SK-N-SH treated with all-trans-retinoic acid at 6 μM for 48 hours (cell line): ENCODE data around the gene TPO.

Source experiments
- ATAC-seq: fragments of 200-7000 bp; cut with Tn5 transposase; 3 replicates; pipeline ENCODE4 v1.9.1; 2020; ENCODE audit warnings: mild to moderate bottlenecking, moderate library complexity
- ARNTL ChIP-seq: fragments of 450-650 bp; formaldehyde crosslinking; IDR thresholded peaks from 2 replicates; pipeline ENCODE4 v1.5.0; 2020; ENCODE audit warnings: low read depth, mild to moderate bottlenecking, moderate library complexity, borderline replicate concordance
- BACH2 ChIP-seq: fragments of 250-450 bp; sonication (Bioruptor Pico); IDR thresholded peaks from 2 replicates; pipeline ENCODE4 v1.9.0; 2021; ENCODE audit warnings: mild to moderate bottlenecking, borderline replicate concordance
- CREB5 ChIP-seq: fragments of 250-450 bp; sonication (Bioruptor Pico); IDR thresholded peaks from 2 replicates; pipeline ENCODE4 v1.5.1; 2020; ENCODE audit warnings: low read depth, mild to moderate bottlenecking, moderate library complexity
- CSDC2 ChIP-seq: fragments of 250-450 bp; sonication (Bioruptor Pico); IDR thresholded peaks from 2 replicates; pipeline ENCODE4 v1.5.0; 2020; ENCODE audit warnings: mild to moderate bottlenecking, moderate library complexity
- ESRRG ChIP-seq: fragments of 250-450 bp; sonication (Bioruptor Pico); IDR thresholded peaks from 2 replicates; pipeline ENCODE4 v1.6.1; 2021; ENCODE audit warnings: mild to moderate bottlenecking
- GLIS3 ChIP-seq: fragments of 250-450 bp; sonication (Bioruptor Pico); IDR thresholded peaks from 2 replicates; pipeline ENCODE4 v1.5.0; 2020; ENCODE audit warnings: mild to moderate bottlenecking, moderate library complexity
- OSR1 ChIP-seq: fragments of 250-450 bp; sonication (Bioruptor Pico); IDR thresholded peaks from 2 replicates; pipeline ENCODE4 v1.8.0; 2022; ENCODE audit warnings: moderate library complexity, mild to moderate bottlenecking, inconsistent platforms
- PATZ1 ChIP-seq: fragments of 250-450 bp; sonication (Bioruptor Pico); IDR thresholded peaks from 2 replicates; pipeline ENCODE4 v1.8.0; 2020; ENCODE audit warnings: mild to moderate bottlenecking, moderate library complexity, borderline replicate concordance
- POU6F1 ChIP-seq: fragments of 250-450 bp; sonication (Bioruptor Pico); IDR thresholded peaks from 2 replicates; pipeline ENCODE4 v1.8.0; 2021; ENCODE audit warnings: low read depth, mild to moderate bottlenecking, moderate library complexity, borderline replicate concordance
- RARB ChIP-seq: fragments of 250-450 bp; sonication (Bioruptor Pico); IDR thresholded peaks from 2 replicates; pipeline ENCODE4 v1.8.0; 2021; ENCODE audit warnings: mild to moderate bottlenecking, moderate library complexity
- SNAI2 ChIP-seq: fragments of 250-450 bp; sonication (Bioruptor Pico); IDR thresholded peaks from 2 replicates; pipeline ENCODE4 v1.5.0; 2020; ENCODE audit warnings: mild to moderate bottlenecking, moderate library complexity
- TOX ChIP-seq: fragments of 250-450 bp; sonication (Bioruptor Pico); IDR thresholded peaks from 2 replicates; pipeline ENCODE4 v1.8.0; 2021; ENCODE audit warnings: mild to moderate bottlenecking, moderate library complexity, borderline replicate concordance
- ZC3H10 ChIP-seq: fragments of 250-450 bp; sonication (Bioruptor Pico); IDR thresholded peaks from 2 replicates; pipeline ENCODE4 v1.5.1; 2021; ENCODE audit warnings: mild to moderate bottlenecking, moderate library complexity
- ZFP3 ChIP-seq: fragments of 250-450 bp; sonication (Bioruptor Pico); IDR thresholded peaks from 2 replicates; pipeline ENCODE4 v1.5.0; 2020; ENCODE audit warnings: mild to moderate bottlenecking, moderate library complexity
- ZFP30 ChIP-seq: fragments of 450-650 bp; formaldehyde crosslinking; IDR thresholded peaks from 2 replicates; pipeline ENCODE4 v1.5.0; 2022; ENCODE audit warnings: mild to moderate bottlenecking, moderate library complexity
- ZNF70 ChIP-seq: fragments of 450-650 bp; formaldehyde crosslinking; IDR thresholded peaks from 2 replicates; pipeline ENCODE4 v1.5.0; 2020; ENCODE audit warnings: mild to moderate bottlenecking, moderate library complexity
- ZNF8 ChIP-seq: fragments of 450-650 bp; formaldehyde crosslinking; IDR thresholded peaks from 2 replicates; pipeline ENCODE4 v1.5.0; 2020; ENCODE audit warnings: mild to moderate bottlenecking, moderate library complexity
- TF ChIP-seq, protein P1 (sequence below): fragments of 250-450 bp; sonication (Bioruptor Pico); IDR thresholded peaks from 2 replicates; pipeline ENCODE4 v1.5.0; 2020; ENCODE audit warnings: mild to moderate bottlenecking, moderate library complexity
- TF ChIP-seq, protein P2 (sequence below): fragments of 250-450 bp; sonication (Bioruptor Pico); IDR thresholded peaks from 2 replicates; pipeline ENCODE4 v1.5.1; 2021; ENCODE audit warnings: mild to moderate bottlenecking, moderate library complexity

The TPO gene

GRCh38 chr2:1402064-1402463, 11.2 kb upstream of the TPO start:
- ATAC-seq = no peak
- TF ChIP-seq POU6F1 (CRISPR knock-in tag) (no peak), ZNF70 (no peak), PATZ1 (CRISPR knock-in tag) (no peak), CSDC2 (CRISPR knock-in tag) (no peak), CREB5 (CRISPR knock-in tag) (no peak), ESRRG (CRISPR knock-in tag) (no peak), ZFP3 (CRISPR knock-in tag) (no peak), ZC3H10 (CRISPR knock-in tag) (no peak), ARNTL (no peak)
- TF ChIP-seq, protein P1, sequence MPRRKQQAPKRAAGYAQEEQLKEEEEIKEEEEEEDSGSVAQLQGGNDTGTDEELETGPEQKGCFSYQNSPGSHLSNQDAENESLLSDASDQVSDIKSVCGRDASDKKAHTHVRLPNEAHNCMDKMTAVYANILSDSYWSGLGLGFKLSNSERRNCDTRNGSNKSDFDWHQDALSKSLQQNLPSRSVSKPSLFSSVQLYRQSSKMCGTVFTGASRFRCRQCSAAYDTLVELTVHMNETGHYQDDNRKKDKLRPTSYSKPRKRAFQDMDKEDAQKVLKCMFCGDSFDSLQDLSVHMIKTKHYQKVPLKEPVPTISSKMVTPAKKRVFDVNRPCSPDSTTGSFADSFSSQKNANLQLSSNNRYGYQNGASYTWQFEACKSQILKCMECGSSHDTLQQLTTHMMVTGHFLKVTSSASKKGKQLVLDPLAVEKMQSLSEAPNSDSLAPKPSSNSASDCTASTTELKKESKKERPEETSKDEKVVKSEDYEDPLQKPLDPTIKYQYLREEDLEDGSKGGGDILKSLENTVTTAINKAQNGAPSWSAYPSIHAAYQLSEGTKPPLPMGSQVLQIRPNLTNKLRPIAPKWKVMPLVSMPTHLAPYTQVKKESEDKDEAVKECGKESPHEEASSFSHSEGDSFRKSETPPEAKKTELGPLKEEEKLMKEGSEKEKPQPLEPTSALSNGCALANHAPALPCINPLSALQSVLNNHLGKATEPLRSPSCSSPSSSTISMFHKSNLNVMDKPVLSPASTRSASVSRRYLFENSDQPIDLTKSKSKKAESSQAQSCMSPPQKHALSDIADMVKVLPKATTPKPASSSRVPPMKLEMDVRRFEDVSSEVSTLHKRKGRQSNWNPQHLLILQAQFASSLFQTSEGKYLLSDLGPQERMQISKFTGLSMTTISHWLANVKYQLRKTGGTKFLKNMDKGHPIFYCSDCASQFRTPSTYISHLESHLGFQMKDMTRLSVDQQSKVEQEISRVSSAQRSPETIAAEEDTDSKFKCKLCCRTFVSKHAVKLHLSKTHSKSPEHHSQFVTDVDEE (CRISPR knock-in tag) = no peak

DNA sequence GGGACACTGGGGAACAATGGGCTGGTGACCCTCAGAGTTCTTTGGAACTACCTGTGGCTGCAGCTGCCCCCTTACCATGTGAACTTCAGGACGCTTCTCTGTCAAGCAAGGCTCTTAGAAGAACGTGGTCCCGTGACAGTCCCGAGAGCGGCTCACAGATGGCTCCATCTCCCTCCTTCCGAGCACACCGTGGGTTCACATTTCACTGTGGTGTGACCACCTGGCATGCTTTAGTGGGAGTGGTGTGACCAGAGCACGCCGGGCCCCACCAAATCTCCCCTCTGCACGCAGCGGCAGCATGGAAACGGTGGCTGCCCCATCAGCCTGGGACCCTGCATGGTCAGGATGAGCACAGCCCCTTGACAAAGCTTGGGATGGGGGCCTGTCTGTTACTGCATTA, 9.7 kb upstream of the TPO start:
- ATAC-seq = no peak
- TF ChIP-seq, protein P2, sequence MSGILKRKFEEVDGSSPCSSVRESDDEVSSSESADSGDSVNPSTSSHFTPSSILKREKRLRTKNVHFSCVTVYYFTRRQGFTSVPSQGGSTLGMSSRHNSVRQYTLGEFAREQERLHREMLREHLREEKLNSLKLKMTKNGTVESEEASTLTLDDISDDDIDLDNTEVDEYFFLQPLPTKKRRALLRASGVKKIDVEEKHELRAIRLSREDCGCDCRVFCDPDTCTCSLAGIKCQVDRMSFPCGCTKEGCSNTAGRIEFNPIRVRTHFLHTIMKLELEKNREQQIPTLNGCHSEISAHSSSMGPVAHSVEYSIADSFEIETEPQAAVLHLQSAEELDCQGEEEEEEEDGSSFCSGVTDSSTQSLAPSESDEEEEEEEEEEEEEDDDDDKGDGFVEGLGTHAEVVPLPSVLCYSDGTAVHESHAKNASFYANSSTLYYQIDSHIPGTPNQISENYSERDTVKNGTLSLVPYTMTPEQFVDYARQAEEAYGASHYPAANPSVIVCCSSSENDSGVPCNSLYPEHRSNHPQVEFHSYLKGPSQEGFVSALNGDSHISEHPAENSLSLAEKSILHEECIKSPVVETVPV (CRISPR knock-in tag) = no peak
- no peak for TF ChIP-seq SNAI2 (CRISPR knock-in tag)
- TF ChIP-seq PATZ1 (CRISPR knock-in tag) = no peak
- no peak for TF ChIP-seq RARB (CRISPR knock-in tag)
- TF ChIP-seq GLIS3 (CRISPR knock-in tag) = no peak
- TF ChIP-seq OSR1 (CRISPR knock-in tag) = no peak
- no peak for TF ChIP-seq TOX (CRISPR knock-in tag)
- TF ChIP-seq BACH2 (CRISPR knock-in tag) = no peak
- no peak for TF ChIP-seq CREB5 (CRISPR knock-in tag)
- no peak for TF ChIP-seq ZFP3 (CRISPR knock-in tag)
- TF ChIP-seq ESRRG (CRISPR knock-in tag) = no peak
- no peak for TF ChIP-seq ZNF8 (CRISPR knock-in tag)
- TF ChIP-seq, protein P1 (CRISPR knock-in tag) = no peak
- no peak for TF ChIP-seq CSDC2 (CRISPR knock-in tag)
- TF ChIP-seq ZC3H10 (CRISPR knock-in tag) = no peak
- no peak for TF ChIP-seq ZFP30
